CD4-positive, alpha-beta T cell treated with Interleukin-21 for 1 hour (primary cell): ENCODE data around the gene ZFPM1.
A peak's percentile ranks its signal among the peaks of the same experiment; 100 is the strongest.

Source experiments
- DNase-seq: peaks from one replicate; pipeline ENCODE4 v3.0.0-alpha.2; 2020

The ZFPM1 gene

DNA sequence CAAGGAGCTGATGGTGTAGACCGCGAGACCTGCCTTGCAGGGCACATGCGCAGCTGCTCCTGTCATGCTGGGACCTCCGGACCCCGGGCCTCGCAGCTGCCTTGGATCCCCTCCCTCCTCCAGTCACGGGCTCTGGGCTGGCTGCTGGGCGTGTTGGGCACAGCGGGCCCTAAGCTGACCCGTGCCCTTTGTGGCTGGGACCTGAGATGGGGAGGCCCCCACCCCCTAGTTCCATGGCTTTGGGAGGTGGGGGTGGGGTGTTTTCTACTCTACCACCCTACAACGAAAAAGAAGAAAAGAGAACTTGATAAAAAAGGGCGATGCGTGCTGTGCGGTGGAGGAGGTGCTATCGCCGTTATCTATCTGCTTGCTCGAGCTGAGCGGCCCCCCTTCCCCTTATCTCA lies 14.5 kb downstream of the ZFPM1 start:
- DNase-seq: no peak

DNA sequence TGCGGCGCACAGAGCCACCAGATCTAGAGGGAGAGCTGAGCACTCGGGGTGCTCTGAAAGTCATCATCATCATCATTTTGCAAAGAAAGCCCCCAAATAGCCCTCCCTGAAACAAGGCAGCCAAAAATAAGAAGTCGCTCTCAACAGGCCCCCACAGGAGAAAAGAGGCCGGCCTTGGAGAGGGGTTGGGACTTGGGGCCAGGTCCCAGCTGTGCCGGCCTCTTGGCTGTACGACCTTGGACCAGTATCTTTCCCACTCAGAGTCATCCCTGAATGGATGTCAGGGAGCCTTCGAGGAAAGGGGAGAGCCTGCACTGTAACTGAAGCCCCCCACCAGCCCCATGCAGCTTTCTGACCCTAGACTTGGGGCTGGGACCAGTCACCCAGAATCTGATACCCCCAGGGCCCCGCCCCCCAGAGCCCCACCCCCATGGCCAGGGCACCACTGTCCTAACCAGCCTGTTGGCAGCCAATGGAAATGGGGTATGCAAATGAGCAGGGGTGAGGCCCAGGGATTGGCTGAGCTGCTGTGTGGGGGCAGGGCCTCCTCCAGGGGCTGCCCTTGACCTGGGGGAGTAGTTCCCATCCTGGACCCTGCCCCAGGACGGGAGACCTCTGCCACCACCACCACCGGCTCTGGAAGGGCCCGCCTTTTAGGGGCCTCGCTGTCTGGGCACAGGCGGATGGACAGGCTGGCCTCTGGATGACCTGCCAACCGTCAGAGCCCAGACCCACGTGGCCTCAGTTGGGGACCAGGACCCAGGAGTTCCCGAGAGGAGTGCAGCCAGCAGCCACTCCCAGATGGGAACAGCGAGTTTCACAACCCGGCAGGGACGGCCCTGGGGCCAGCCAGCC lies 15.4 kb downstream of the ZFPM1 start:
- DNase-seq: peak; percentile 53

DNA sequence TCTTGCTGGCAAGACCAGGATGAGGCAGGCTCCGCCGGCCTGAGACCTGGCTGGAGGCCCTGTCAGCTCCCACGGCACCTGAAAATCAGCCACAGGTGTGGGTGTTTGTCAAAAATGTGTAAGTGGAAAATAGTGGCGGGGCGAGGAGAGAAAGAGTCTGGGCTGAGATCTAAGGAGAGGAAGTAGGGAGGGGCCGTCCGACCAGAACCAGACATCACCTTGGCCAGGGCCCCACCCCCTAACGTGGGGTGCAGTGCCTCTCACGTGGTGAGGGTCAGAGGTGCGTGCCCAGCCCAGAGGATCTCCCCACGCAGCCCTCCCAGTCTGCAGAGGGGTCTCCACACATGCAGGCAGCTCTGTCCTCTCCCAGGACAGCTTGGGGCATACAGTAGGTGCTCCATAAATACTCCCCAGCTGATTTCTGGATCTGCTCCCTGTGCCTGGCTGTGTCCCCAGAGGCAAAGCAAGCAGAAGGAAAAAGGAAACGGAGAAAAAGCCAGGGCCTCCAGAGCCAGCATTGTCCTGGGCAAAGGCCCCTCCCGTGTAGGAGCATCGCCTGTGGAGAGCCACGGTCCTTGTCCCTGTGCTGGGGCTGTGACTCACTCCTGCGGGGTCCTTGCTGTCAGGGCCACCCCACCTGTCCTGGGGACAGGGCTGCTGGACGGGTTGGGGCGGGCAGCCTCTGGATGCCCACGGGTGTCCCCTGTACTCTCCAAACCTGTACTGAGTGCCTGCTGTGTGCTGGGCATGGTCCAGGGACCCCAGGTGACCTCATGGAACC lies 16.7 kb downstream of the ZFPM1 start:
- peak; percentile 69 for DNase-seq

DNA sequence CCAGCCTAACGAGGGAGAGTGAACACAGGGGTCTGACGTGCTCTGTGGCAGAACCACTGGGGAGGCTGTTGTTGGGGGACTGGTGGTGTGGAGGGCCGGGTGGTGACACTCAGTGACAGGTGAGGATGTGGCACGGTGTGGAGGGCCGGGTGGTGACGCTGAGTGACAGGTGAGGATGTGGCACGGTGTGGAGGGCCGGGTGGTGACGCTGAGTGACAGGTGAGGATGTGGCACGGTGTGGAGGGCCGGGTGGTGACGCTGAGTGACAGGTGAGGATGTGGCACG lies 17.3 kb downstream of the ZFPM1 start:
- peak; percentile 64 for DNase-seq

DNA sequence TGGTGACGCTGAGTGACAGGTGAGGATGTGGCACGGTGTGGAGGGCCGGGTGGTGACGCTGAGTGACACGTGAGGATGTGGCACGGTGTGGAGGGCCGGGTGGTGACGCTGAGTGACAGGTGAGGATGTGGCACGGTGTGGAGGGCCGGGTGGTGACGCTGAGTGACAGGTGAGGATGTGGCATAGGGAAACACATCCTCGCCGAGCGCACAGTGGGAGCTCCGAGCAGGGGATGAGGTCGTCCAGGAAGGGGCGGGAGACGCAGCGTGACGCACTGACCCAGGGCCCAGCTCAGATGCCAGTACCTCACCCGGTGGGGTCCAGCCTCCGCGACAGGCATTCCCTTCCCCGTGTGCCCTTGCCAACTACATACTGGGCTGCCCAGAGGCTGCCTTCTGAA lies 17.6 kb downstream of the ZFPM1 start:
- peak; percentile 66 for DNase-seq

DNA sequence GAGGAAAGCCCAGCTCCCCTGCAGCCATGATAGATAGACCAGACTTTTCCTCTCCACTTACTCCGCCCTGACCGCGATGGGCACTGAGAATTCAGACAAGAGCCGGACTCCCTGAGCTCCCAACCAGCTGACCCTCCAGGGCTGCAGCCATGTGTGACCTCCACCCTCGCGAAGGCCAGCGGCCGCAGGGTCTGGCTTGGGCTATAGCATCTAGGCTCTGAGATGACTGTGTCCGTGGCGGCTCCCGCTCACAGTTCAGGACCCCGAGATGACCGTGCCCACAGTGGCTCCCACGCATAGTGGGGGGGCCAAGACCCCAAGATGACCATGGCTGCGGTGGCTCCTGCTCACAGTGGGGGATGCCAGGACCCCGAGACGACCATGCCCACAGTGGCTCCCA lies 18.0 kb downstream of the ZFPM1 start:
- no peak for DNase-seq

DNA sequence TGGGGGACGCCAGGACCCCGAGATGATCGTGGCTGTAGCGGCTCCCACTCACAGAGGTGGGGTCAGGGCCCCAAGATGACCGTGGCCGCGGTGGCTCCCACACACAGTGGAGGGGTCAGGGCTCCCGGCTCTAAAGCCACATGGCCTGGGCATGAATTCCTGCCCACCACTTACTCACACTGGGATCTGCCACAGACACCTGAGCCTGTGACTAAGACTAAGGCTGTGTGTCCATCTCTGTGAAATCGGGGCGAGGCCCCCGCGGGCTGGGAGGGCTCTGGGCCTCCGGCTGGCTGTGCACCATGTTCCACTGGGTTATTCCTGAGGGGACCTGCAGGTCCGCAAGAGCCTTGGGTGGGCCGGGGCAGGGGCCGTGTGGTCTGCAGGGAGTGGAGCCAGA lies 18.5 kb downstream of the ZFPM1 start:
- no peak for DNase-seq

DNA sequence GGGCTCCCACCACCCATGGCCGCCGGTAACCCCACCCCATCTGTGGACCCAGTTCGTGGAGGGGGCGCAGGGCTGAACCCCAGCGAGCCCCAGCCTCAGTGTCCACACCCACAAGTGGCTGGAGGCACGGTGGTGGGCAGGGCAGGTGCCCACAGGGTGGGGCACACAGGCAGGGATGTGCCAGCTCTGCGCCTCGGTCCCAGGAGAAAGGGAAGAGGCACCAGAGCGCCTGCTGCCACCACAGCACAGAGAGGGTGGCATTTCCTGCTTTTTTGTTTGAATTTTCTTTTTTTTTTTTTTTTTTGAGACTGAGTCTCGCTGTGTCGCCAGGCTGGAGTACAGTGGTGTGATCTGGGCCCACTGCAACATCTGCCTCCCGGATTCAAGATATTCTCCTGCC lies 19.0 kb downstream of the ZFPM1 start:
- no peak for DNase-seq

DNA sequence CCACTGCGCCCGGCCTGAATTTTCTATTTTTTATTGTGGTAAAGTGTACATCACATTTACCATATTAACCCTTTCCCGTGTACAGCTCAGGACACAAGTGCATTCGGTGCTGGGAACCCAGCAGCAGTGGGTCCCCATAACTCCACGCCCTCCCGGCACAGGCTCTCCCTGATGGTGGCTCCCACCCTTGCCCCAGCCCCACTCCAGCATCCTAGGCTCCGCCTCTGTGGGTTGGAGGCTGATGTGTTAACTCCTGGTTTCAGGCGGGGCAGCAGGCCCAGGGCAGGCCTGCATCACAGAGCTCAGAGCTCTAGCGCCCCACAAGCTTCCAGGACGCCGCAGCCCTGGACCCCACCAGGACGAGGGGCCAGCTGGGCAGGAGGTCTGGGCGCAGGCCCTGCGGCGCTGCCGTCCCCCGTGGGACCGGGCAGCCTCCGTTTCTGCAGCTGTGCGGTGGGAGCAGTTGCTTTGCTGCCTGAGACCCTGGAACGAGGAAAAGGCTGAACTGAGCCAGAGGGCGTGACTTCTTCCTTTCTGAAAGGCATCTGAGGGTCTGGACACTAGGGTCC lies 19.6 kb downstream of the ZFPM1 start:
- no peak for DNase-seq

DNA sequence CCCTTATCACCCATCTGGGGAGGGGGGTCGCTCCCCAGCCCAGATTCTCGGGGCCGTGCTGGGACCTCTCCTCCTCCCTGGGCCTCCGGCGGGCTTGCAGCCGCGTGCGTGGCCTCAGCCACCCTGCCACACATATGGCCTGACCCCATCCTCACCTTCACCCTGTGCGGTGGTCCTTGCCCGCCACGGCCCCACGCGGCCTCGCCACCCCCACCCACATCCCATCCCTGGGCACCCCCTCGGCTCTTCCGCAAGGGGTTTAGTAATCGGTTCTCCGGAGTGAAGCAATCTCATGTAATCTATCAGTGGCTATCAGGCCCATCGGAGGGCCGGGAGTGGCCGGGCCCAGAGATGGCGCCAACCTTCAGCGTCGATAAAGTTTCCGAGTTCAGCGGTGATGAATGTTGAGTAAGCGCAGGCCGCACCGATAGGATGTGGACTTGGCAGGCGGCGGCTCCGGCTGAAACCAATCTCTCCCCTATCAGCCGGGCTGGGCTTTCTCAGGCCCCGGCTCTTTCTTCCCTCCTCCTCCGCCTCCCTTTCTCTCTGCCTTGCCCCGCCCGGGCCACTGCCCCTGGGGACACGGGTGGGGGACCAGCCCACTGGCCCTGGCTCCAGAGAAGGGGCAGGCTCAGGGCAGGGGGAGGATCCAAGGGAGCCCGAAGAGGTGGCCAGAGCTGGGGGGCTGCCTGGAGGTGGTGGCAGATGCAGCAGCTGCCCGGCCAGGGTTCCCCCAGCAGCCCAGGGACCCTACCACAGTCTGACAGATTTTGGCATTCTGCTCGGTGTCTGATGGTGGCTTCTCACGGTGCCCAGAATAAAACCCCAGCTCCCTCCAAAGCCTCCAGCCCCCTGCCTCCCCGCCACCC lies 20.8 kb downstream of the ZFPM1 start:
- DNase-seq: no peak

DNA sequence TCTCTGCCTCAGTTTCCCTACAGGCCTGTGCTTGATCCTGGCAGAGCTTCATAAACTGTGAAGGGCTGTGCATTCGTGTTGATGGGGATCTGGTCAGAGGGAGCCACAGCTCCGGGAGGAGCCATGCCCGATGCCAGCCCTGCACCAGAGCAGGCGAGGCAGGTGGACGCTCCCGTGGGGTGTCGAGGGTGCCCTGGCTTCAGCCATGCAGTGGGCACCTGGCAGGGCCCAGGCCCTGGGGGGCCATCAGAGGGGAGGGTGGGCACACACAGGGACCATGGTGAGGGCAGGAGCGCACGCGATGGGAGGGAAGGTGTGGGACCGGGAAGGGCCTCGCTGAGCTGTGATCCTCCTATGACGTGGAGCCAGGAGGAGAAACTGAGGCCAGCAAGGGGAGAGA lies 22.0 kb downstream of the ZFPM1 start:
- DNase-seq: no peak

DNA sequence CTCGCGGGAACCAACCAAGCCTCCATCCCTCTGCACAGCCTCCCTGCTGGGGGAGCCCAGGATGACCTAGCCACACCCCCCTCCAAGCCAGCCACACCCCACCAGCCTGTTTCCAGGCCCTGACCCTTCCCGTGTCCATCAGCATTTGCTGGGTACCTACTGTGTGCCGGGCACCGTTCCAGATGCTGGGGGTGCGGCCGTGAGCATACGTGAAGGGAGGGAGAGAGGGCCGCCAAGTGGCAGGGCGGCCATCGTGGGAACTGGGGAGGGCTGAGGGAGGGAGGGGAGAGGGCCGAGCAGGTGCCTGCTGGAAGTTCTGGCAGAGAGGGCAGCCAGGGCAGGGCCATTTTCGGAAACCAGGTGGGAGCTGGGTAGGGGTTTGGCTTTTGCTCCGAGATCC lies 23.1 kb downstream of the ZFPM1 start:
- DNase-seq: no peak

DNA sequence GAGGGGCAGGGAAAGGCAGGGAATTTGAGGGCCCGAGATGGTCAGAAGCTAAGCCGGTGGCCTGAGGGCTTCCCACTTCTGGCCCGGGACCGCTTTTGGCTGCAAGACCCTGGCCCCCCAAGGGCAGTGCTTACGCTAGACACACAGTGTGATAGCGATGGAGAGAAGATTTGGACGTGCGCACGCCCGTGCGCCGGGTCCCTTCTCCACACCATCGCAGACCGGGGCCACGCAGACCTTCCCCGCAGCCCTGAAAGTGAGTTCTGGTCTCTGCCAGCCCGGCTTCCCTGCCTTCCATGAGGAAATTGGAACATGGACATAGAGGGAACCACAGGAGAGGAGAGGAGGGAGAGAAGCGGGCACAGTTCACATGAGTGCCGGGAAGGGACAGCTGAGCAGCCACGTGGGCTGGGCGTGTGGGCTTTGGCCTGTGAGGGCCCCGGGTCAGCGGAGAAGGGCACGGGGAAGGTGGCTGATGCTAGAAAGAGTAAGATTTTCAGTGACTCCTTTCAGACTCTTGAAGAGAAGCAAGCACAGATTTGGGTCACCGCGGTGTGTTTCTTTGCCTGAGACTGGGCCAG lies 23.8 kb downstream of the ZFPM1 start:
- DNase-seq: no peak

DNA sequence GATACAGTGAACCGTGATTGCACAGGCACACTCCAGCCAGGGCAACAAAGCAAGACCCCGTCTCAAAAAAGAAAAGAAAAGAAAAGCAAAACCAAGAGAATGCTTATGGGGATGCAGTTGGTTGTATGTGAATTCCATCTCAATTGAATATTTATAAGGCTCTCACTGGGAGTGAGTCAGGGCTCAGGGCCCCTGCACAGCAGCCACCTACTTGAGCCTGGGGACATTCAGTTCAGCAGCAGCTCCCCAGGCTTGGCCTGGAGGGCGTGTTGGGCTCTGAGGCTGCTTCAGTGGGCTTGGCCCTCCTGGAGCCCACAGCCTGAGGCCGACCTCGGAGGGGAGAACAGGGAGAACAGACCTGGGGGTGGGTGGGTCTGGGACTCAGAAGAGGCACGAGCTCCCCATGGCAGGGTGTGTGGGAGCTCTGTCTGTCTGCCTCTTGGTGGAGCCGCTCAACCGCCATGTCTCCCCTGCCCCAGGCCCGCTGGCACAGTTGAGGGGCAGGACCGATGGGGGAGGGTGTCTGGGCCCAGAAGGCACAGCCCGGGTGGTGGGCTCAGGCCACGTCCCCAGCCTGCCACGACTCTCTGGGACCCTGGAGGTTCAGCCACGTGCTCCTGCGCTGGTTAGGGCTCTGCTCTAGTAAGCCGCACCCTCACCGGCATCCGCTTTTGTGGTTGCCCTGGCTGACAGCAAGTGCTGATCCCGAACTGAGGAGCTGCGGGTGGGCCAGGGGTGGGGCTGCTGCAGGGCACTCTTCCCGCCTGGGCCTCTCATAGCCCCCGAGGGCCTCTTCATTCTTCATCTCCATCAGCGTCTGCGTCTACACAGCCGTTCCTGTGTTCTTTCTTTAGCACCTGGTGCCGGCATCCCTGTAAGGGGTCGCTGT lies 24.8 kb downstream of the ZFPM1 start:
- DNase-seq: peak; percentile 54

DNA sequence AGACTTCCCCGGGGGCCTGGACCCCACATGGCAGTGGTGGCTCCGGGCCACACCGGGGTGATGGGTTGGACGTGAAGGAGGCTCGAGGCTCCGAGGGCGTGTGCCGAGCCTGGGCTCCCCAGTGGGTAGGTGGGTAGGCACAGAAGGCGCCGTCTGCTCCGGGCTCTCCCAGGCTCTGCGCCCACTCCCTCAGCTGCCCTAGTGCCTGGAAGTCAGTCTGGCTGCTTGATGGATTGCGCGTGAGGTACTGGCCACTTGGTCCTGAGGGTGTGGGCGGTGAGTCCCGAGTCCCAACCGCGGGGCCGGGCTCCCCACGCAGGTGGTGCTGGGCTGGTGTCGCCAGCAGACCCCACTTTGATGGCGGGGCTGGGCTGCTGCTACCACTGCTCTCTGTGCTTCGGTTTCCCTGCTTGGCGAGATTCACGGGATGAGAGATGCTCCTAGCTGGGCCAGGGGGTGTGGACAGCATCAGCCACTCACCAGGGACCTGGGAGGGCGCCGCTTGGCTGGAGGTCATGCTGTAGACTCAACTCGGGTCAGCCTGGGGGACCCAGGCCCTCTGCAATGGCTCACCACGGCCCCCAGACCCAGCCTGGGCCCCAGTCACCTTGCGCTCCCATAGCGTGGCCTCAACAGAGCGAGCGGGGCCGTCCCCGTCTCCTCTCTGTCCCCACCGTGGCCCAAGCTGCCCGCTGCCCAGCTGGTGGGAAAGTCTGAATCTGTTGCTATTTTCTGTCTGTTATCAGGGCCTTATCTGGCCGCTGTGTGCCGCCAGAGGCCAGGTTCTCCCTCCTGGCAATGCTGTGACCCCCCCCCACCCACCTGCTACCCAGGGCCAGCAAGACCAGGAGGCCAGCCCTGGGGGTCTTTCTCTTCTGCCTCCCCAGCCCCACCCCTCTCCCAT lies 26.1 kb downstream of the ZFPM1 start:
- no peak for DNase-seq

DNA sequence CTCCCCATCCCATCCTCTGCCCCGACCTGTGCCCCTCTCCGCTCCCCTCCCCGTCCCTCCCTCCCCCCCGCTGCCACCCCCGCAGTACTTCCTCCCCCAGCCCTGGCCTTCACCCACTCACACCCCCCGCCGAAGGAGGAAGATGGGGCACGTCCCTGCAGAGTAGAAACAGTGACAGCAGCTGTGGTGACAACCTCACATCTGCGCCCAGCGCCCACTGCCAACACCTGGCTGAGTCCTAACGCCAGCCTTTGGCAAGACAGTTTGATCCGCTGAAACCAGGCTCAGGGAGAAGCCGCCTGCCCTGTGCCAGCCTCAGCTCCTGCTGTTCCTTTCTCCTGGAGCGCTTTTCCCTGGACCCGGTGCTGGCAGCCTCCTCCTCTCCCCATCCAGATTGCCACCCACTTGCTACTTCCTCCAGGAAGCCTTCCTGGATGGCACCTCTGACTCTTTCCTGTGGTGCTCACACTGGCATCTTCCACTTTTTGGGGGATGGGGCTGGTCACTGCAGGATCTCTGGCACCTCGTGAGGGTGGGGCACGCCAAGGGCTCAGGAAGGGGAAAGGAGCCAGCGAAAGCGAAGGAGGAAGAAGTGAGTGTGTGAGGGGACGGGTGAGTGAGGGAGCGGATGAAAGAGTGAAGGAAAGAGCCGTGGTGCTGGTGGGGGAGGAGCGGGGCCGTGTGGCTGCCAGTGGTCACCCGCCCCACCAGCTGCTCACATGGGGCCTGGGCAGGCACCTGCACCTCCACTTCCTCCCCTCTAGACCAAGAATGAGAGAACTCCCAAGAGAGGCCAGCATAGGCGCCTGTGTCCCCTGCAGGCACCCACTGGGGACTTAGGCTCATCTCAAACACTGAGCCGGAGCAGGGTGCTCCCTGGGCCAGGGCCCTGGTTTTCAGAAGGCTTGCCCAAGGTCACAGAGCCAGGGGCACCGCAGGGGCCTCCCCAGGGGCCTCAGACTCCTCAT lies 27.0 kb downstream of the ZFPM1 start:
- peak; percentile 53 for DNase-seq

DNA sequence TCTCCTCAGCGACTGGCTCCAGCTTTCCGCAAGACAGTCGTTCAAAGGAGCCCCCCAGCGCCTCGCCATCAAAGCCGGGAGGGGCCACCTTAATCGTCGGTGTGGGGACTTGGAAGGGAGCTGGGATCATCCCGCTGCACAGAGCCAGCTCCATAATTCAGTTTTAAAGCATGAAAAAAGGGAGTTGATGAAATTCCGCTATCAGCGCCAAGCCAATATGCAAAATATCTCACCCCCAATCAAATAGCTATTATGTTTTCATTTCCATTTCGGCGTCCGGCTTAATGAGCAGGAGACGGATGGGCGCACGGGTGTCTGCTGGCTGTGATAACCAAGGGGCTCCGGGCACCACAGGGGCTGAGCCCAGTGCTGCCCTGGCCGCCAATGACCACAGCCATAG lies 27.7 kb downstream of the ZFPM1 start:
- no peak for DNase-seq

DNA sequence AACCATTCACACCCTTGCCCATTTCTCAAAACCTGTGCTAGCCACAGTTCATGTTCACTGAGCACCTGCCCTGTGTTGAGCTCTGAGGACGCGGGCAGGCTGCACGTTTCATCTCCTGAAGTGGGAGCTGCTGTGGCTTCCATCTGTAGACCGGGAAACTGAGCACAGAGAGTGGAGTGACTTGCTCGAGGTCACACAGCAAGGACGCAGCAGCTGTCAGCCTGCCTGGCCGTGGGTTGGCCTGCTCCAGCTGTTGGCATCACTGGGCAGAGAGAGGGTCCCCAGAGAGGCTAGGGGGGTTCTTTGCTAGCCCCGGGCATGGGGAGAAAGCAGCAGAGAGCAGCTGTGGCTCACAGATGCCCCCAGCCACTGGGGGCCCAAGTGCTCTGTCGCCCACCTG lies 28.8 kb downstream of the ZFPM1 start:
- no peak for DNase-seq

DNA sequence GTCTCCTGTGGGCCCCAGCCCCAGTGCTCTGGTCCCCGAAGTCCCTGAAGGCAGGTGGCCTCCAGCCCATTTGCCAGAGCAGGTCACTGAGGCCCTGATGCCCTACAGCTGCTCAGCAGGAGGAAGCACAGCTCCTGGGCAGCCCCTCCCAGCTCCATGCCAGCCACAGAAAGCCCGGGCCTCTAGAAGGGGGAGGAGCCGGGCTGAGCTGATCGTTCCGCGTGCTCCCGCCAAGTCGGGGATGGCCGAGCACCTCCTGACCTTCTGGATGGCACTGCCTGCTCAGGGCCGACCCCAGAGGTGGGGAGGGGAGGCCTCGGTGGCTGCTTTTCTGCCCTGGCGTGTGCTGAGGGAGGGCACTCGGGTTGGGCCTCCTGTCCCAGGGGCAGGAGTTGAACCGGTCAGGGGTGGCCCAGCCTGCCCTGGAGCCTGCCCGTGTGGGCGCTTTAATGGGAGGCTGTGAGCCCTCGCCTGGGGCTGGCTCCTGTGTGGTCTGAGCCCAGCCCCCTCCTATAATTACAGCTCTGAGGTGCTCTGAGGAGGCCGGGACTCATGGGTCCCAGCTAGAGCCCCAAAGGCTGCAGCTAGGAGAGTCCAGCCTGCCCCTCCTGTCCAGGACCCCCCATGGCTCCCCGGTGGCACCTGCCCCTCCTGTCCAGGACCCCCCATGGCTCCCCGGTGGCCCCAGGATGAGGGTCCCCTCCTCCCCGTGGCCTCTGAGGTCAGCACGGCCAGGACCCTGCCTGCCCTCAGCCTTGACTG lies 29.7 kb downstream of the ZFPM1 start:
- no peak for DNase-seq
